ENCODE measurements around the gene PIP4K2A.

GRCh38 chr10:22491931-22492615 is 222.3 kb downstream of the PIP4K2A start:
- TF ChIP-seq CTCF (IDR thresholded peaks at IDR 0.05) (no peak), POLR2AphosphoS5 (IDR thresholded peaks at IDR 0.05) (no peak)
